Muscle of leg (tissue), 11 donors: Measurements from ENCODE around the gene AFG3L2. TPM values are rescaled to one million over a fixed set of nuclear protein-coding genes. Genes with fewer than 3 reads are reported as not detected.
"Not testable (repeated sequence)": the region's sequence is repeated elsewhere in the genome, so short reads cannot be mapped to it uniquely, and the experiment has no call there.

Experiments used
- DNase-seq: peaks from one replicate; pipeline ENCODE4 v3.0.0; 2013
- H3K27ac ChIP-seq: one replicate; pipeline ENCODE4 v1.5.1; 2013; ENCODE audit warnings: mild to moderate bottlenecking, low read length, control low read depth
- H3K27me3 ChIP-seq: one replicate; pipeline ENCODE4 v1.6.1; 2013; ENCODE audit warnings: low read length; ENCODE audit not compliant: control insufficient read depth, insufficient read depth
- H3K36me3 ChIP-seq: one replicate; pipeline ENCODE4 v1.6.1; 2013; ENCODE audit warnings: low read length; ENCODE audit not compliant: control insufficient read depth, insufficient read depth
- H3K4me1 ChIP-seq: one replicate; pipeline ENCODE4 v1.6.1; 2013; ENCODE audit warnings: low read length; ENCODE audit not compliant: control insufficient read depth, insufficient read depth
- H3K4me3 ChIP-seq: one replicate; pipeline ENCODE4 v1.5.1; 2013; ENCODE audit warnings: low read length, control low read depth
- H3K9me3 ChIP-seq: replicated peaks from 2 replicates; pipeline ENCODE4 v1.6.1; 2013; ENCODE audit warnings: low read depth, low read length; ENCODE audit not compliant: control insufficient read depth
- WGBS: methylation state at CpG from one replicate; pipeline ENCODE4 v1.1.5; 2013; ENCODE audit warnings: missing lambda C conversion rate; ENCODE audit not compliant: insufficient coverage; 5-methylcytosine and 5-hydroxymethylcytosine counted together
- polyA plus RNA-seq, 8 donors: library from polyadenylated mRNA; unstranded; fragments of 120-200 nt; gene quantifications; one replicate each; pipeline versions ENCODE4 v1.2.1 to v1.2.3, GENCODE V29; 2013; ENCODE audit warnings: inconsistent platforms in 1 of 8, low replicate concordance in 1 of 8; ENCODE audit not compliant: insufficient read length in 8 of 8, insufficient read depth in 1 of 8
- total RNA-seq: library from RNA; stranded (reverse); fragments of 120-200 nt; gene quantifications from one replicate; pipeline ENCODE4 v1.2.4, GENCODE V29; 2013

AFG3L2 gene
- total and polyA plus RNA-seq, 9 donors = 41.0 to 50.4 (median 43.2) TPM

- Histone ChIP-seq H3K36me3 (peaks cover 3% of the 10 kb centered on the region), H3K4me1 (peaks cover 18% of the 10 kb centered on the region), H3K27ac (peak overlapping the region; percentile 15), H3K4me3 (no peak overlapping the region), H3K9me3 (no peaks in the 10 kb centered on the region), H3K27me3 (no peaks in the 10 kb centered on the region)
- no peak for DNase-seq
- 57% methylated on average over 2 of the region's 5 CpGs for WGBS
Measured at GRCh38 chr18:12416098-12416729, 39.2 kb upstream of the AFG3L2 start.

- Histone ChIP-seq H3K9me3 (no peaks in the 10 kb centered on the region), H3K36me3 (peaks cover 3% of the 10 kb centered on the region)
Measured at GRCh38 chr18:12411456-12411855, 34.4 kb upstream of the AFG3L2 start.

GRCh38 chr18:12410747-12411146 lies 33.7 kb upstream of the AFG3L2 start:
- H3K4me3 ChIP-seq, H3K9me3 ChIP-seq, H3K36me3 ChIP-seq, H3K27ac ChIP-seq, H3K27me3 ChIP-seq, DNase-seq: not testable (repeated sequence)
- WGBS = 82% methylated on average over 3 of the region's 9 CpGs
- peaks cover 27% of the 10 kb centered on the region for H3K4me1 ChIP-seq

More at GRCh38 chr18:12411456-12411855, 34.4 kb upstream of the AFG3L2 start:
- no peak for DNase-seq
- no peak overlapping the region for H3K27ac ChIP-seq
- peaks cover 34% of the 10 kb centered on the region for H3K4me1 ChIP-seq
- peaks cover 2% of the 10 kb centered on the region for H3K27me3 ChIP-seq
- no peak overlapping the region for H3K4me3 ChIP-seq
- no CpG with 5 or more reads among the region's 3 CpGs for WGBS

GRCh38 chr18:12410081-12410481 lies 33.1 kb upstream of the AFG3L2 start:
- no peaks in the 10 kb centered on the region for H3K9me3 ChIP-seq
- 66% methylated on average over 5 of the region's 9 CpGs for WGBS
- peaks cover 22% of the 10 kb centered on the region for H3K4me1 ChIP-seq
- peaks cover 3% of the 10 kb centered on the region for H3K36me3 ChIP-seq
- peak overlapping the region; percentile 45 for H3K27ac ChIP-seq
- no peak overlapping the region for H3K4me3 ChIP-seq
- DNase-seq = peak; percentile 67
- H3K27me3 ChIP-seq = peaks cover 7% of the 10 kb centered on the region

- no peaks in the 10 kb centered on the region for H3K9me3 ChIP-seq
Measured at GRCh38 chr18:12409469-12409868, 32.4 kb upstream of the AFG3L2 start.

GRCh38 chr18:12408247-12408869 lies 31.3 kb upstream of the AFG3L2 start:
- peak overlapping the region; percentile 69 for H3K27ac ChIP-seq
- no peaks in the 10 kb centered on the region for H3K9me3 ChIP-seq
- under 1% methylated on average over 27 of the region's 32 CpGs for WGBS
- DNase-seq = no peak
- peak overlapping the region; percentile 56 for H3K4me3 ChIP-seq
- peaks cover 22% of the 10 kb centered on the region for H3K4me1 ChIP-seq
- peaks cover 14% of the 10 kb centered on the region for H3K27me3 ChIP-seq
- no peaks in the 10 kb centered on the region for H3K36me3 ChIP-seq

More at GRCh38 chr18:12409469-12409868, 32.4 kb upstream of the AFG3L2 start:
- H3K4me1 ChIP-seq = peaks cover 22% of the 10 kb centered on the region
- peaks cover 3% of the 10 kb centered on the region for H3K36me3 ChIP-seq
- H3K27ac ChIP-seq = no peak overlapping the region
- WGBS = 75% methylated on average over 2 of the region's 3 CpGs
- H3K27me3 ChIP-seq = peaks cover 8% of the 10 kb centered on the region
- H3K4me3 ChIP-seq = no peak overlapping the region
- DNase-seq = peak; percentile 60

- Histone ChIP-seq H3K9me3 (no peaks in the 10 kb centered on the region), H3K36me3 (no peaks in the 10 kb centered on the region), H3K27ac (no peak overlapping the region), H3K4me1 (peaks cover 22% of the 10 kb centered on the region), H3K4me3 (no peak overlapping the region), H3K27me3 (peaks cover 18% of the 10 kb centered on the region)
- no peak for DNase-seq
- 71% methylated on average over 8 of the region's 19 CpGs for WGBS
Measured at GRCh38 chr18:12406371-12407111, 29.5 kb upstream of the AFG3L2 start.

GRCh38 chr18:12405066-12405465 lies 28.0 kb upstream of the AFG3L2 start:
- Histone ChIP-seq H3K36me3 (no peaks in the 10 kb centered on the region), H3K4me1 (peaks cover 16% of the 10 kb centered on the region), H3K4me3 (no peak overlapping the region), H3K9me3 (no peaks in the 10 kb centered on the region), H3K27ac (no peak overlapping the region), H3K27me3 (peaks cover 18% of the 10 kb centered on the region)
- 80% methylated on average over 1 of the region's 3 CpGs for WGBS
- no peak for DNase-seq

- no peak overlapping the region for H3K4me3 ChIP-seq
- WGBS = 49% methylated on average over 3 of the region's 6 CpGs
Measured at GRCh38 chr18:12403601-12404506, 26.8 kb upstream of the AFG3L2 start.

More at GRCh38 chr18:12403601-12404506, 26.8 kb upstream of the AFG3L2 start:
- Histone ChIP-seq H3K36me3 (no peaks in the 10 kb centered on the region), H3K27me3 (peaks cover 18% of the 10 kb centered on the region), H3K9me3 (no peaks in the 10 kb centered on the region), H3K4me1 (peaks cover 8% of the 10 kb centered on the region), H3K27ac (no peak overlapping the region)
- no peak for DNase-seq
